Measurements from ENCODE around the gene MCC. TPM values are rescaled to one million over a fixed set of nuclear protein-coding genes. Genes with fewer than 3 reads are reported as not detected.

Gene MCC
- total and polyA plus RNA-seq, 2 of the 4 experiments (the other 2 are of a cell fraction), result 5.0 to 20.6 TPM

- no peaks in the 10 kb centered on the region for H3K9me3 ChIP-seq (ENCODE audit: control insufficient read depth, insufficient read depth, low read length)
- intact Hi-C loops (cut with micrococcal nuclease) (no loop called here), in situ Hi-C loops (cut with MboI; ENCODE audit: low sequenced_read_pairs) (no loop called here), dilution Hi-C loops (cut with HindIII; ENCODE audit: low sequenced_read_pairs, unreplicated experiment) (no loop called here)
- H2BK120ac ChIP-seq (ENCODE audit: low read depth, low read length), result no peak overlapping the region
- ChIA-PET CTCF (no interaction called here), POLR2A (ENCODE audit: unreplicated experiment) (no interaction called here)
- H3K36me3 ChIP-seq (ENCODE audit: control insufficient read depth, insufficient read depth, low read length), result peaks cover 45% of the 10 kb centered on the region; the same call in 1 of the 2 replicates
- no peak overlapping the region for H4K8ac ChIP-seq (ENCODE audit: low read depth in 2 of 2, low read length in 2 of 2)
- H3K18ac ChIP-seq (ENCODE audit: low read depth, low read length), result no peak overlapping the region
- DNase-seq (no peak), ATAC-seq (ENCODE audit: low read depth) (no peak)
- no peak overlapping the region for H3K27ac ChIP-seq (ENCODE audit: insufficient read depth, low read length)
- no peak for TF ChIP-seq MAZ (IDR thresholded peaks at IDR 0.05; ENCODE audit: borderline replicate concordance, low read depth, low read length)
- TF ChIP-seq RFX5 (IDR thresholded peaks at IDR 0.05; ENCODE audit: low read depth, low read length), result no peak
- TF ChIP-seq SMC3 (IDR thresholded peaks at IDR 0.05; ENCODE audit: low read depth, low read length), result no peak
- no peak for TF ChIP-seq CTCF (conservative IDR thresholded peaks at IDR 0.05; ENCODE audit: low read depth, low read length)
- no peak for TF ChIP-seq FOS (IDR thresholded peaks at IDR 0.05; ENCODE audit: low read depth, low read length)
- TF ChIP-seq CHD1 (IDR thresholded peaks at IDR 0.05; ENCODE audit: low read depth, low read length), result no peak
- TF ChIP-seq CEBPB (IDR thresholded peaks at IDR 0.05; ENCODE audit: low read depth, low read length), result no peak
- TF ChIP-seq NFE2L2 (IDR thresholded peaks at IDR 0.05; ENCODE audit: low read depth, low read length), result no peak
- no peak for TF ChIP-seq USF2 (IDR thresholded peaks at IDR 0.05; ENCODE audit: low read depth, low read length)
- no peak for TF ChIP-seq POLR2A (IDR thresholded peaks at IDR 0.05; ENCODE audit: low read depth, low read length)
- H2BK20ac ChIP-seq (ENCODE audit: low read depth, low read length), result no peak overlapping the region
- WGBS, 2 experiments (ENCODE audit: extremely low coverage in 2 of 2, insufficient read length in 1 of 2), result 100% methylated on average over 1 of the region's 14 CpGs; no CpG with 5 or more reads in 1 of the 2 experiments
- peaks cover 16% of the 10 kb centered on the region for H3K9me1 ChIP-seq (ENCODE audit: insufficient read depth, low read length)
- H2BK5ac ChIP-seq (ENCODE audit: low read depth, low read length, poor library complexity, severe bottlenecking), result no peak overlapping the region
- no peak overlapping the region for H2AK5ac ChIP-seq (ENCODE audit: low read depth, low read length)
- H3K4ac ChIP-seq (ENCODE audit: low read depth, low read length), result no peak overlapping the region
- H3K4me3 ChIP-seq (ENCODE audit: insufficient read depth, low read depth, low read length), result no peak overlapping the region
- no peaks in the 10 kb centered on the region for H3K27me3 ChIP-seq (ENCODE audit: control insufficient read depth, insufficient read depth, low read length)
- H3K4me2 ChIP-seq (ENCODE audit: low read depth, low read length), result no peak overlapping the region
- no peak overlapping the region for H2AK9ac ChIP-seq (replicated peaks; ENCODE audit: low read depth, low read length, poor library complexity)
- H3K56ac ChIP-seq (ENCODE audit: extremely low read depth, insufficient read depth, low read length), result no peak overlapping the region
- H2BK15ac ChIP-seq (ENCODE audit: low read depth, low read length), result no peak overlapping the region
- H4K91ac ChIP-seq (ENCODE audit: insufficient read depth, low read depth, low read length), result no peak overlapping the region
- no peak overlapping the region for H3K23ac ChIP-seq (ENCODE audit: low read depth, low read length)
- H4K20me1 ChIP-seq (ENCODE audit: insufficient read depth, low read length), result no peaks in the 10 kb centered on the region
- H3K4me1 ChIP-seq (ENCODE audit: control insufficient read depth, insufficient read depth, low read length), result peaks cover 15% of the 10 kb centered on the region
- BruUV-seq (replicated peaks), result no TSS peak
- H3K79me1 ChIP-seq (ENCODE audit: low read depth in 1 of 2, low read length in 2 of 2), result peaks cover 0 to 7% of the 10 kb centered on the region in 2 experiments; a peak in 2 of 4 replicates
- H3K9ac ChIP-seq (ENCODE audit: low read depth, low read length), result no peak overlapping the region
- H2AFZ ChIP-seq (replicated peaks; ENCODE audit: low read length, poor library complexity), result no peak overlapping the region
- no peak overlapping the region for H4K5ac ChIP-seq (ENCODE audit: low read depth, low read length)
- H3K14ac ChIP-seq (replicated peaks; ENCODE audit: low read depth, low read length), result no peak overlapping the region
Measured at GRCh38 chr5:113057557-113057984, 430.7 kb downstream of the MCC start.
